Measurements from ENCODE around the gene USP40. TPM values are rescaled to one million over a fixed set of nuclear protein-coding genes. Genes with fewer than 3 reads are reported as not detected.

USP40 gene
- total and polyA plus RNA-seq, 10 of the 15 experiments (the other 5 are each of a cell fraction or from before 2014, with no cell fraction given) = 3.4 to 20.8 (median 15.2) TPM

DNA sequence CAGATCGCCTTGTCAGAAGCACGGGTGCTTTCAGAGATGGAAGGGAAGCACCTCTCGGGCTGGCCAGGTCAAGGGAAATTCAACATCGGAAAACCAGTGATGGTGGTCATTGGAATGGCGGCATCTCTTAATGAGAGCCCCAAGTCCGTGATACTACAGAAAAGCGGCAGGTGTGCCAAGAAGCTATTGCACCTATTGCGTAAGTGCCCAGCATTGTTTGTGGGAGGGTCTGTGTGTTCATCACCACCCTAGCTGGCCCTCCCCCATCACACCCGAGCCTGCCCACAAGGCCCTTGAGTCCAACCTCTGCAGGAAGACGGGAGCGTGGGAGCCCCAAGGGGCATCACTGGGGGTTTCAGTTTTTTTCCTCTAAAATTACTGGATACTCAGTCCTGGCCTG lies 111.6 kb downstream of the USP40 start:
- H3K36me3 ChIP-seq (ENCODE audit: control insufficient read depth in 2 of 2, insufficient read depth in 2 of 2, low read length in 1 of 2) = peaks cover 24 to 32% of the 10 kb centered on the region in 2 experiments
- FAIRE-seq (no peak), ATAC-seq (no peak), DNase-seq (ENCODE audit: low read depth, low spot score) (no peak)
- CTCF ChIA-PET = no interaction called here
- no peak overlapping the region for H3K4me2 ChIP-seq (ENCODE audit: control insufficient read depth, insufficient read depth)
- H3K79me2 ChIP-seq (ENCODE audit: control insufficient read depth, insufficient read depth, low read length) = no peaks in the 10 kb centered on the region
- H3K9ac ChIP-seq (ENCODE audit: control insufficient read depth, insufficient read depth, low read length) = no peak overlapping the region
- H3K9me3 ChIP-seq (replicated peaks; ENCODE audit: control insufficient read depth, insufficient read depth, low read length) = no peaks in the 10 kb centered on the region
- H3K27ac ChIP-seq (ENCODE audit: control insufficient read depth, insufficient read depth) = no peak overlapping the region
- H3K27me3 ChIP-seq (replicated peaks in 1 of 2; ENCODE audit: control insufficient read depth in 2 of 2, insufficient read depth in 2 of 2, low read length in 1 of 2) = no peaks in the 10 kb centered on the region
- BruUV-seq (replicated peaks) = no TSS peak
- POLR2A ChIA-PET = no interaction called here
- TF ChIP-seq PAX5 (IDR thresholded peaks at IDR 0.05; ENCODE audit: borderline replicate concordance, low read depth, low read length) = no peak
- TF ChIP-seq RELA (IDR thresholded peaks at IDR 0.05; ENCODE audit: borderline replicate concordance, partially characterized antibody) = no peak
- TF ChIP-seq HDAC6 (IDR thresholded peaks at IDR 0.05; ENCODE audit: unreplicated experiment) = no peak
- no peak for TF ChIP-seq YY1 (IDR thresholded peaks at IDR 0.05; ENCODE audit: low read depth, low read length)
- TF ChIP-seq RFX5 (IDR thresholded peaks at IDR 0.05; ENCODE audit: low read depth, low read length) = no peak
- TF ChIP-seq NFXL1 (IDR thresholded peaks at IDR 0.05; ENCODE audit: borderline replicate concordance) = no peak
- TF ChIP-seq, protein P1, sequence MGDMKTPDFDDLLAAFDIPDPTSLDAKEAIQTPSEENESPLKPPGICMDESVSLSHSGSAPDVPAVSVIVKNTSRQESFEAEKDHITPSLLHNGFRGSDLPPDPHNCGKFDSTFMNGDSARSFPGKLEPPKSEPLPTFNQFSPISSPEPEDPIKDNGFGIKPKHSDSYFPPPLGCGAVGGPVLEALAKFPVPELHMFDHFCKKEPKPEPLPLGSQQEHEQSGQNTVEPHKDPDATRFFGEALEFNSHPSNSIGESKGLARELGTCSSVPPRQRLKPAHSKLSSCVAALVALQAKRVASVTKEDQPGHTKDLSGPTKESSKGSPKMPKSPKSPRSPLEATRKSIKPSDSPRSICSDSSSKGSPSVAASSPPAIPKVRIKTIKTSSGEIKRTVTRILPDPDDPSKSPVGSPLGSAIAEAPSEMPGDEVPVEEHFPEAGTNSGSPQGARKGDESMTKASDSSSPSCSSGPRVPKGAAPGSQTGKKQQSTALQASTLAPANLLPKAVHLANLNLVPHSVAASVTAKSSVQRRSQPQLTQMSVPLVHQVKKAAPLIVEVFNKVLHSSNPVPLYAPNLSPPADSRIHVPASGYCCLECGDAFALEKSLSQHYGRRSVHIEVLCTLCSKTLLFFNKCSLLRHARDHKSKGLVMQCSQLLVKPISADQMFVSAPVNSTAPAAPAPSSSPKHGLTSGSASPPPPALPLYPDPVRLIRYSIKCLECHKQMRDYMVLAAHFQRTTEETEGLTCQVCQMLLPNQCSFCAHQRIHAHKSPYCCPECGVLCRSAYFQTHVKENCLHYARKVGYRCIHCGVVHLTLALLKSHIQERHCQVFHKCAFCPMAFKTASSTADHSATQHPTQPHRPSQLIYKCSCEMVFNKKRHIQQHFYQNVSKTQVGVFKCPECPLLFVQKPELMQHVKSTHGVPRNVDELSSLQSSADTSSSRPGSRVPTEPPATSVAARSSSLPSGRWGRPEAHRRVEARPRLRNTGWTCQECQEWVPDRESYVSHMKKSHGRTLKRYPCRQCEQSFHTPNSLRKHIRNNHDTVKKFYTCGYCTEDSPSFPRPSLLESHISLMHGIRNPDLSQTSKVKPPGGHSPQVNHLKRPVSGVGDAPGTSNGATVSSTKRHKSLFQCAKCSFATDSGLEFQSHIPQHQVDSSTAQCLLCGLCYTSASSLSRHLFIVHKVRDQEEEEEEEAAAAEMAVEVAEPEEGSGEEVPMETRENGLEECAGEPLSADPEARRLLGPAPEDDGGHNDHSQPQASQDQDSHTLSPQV (IDR thresholded peaks at IDR 0.05) = no peak
- TF ChIP-seq JUNB (IDR thresholded peaks at IDR 0.05) = no peak
- no peak for TF ChIP-seq CREM (IDR thresholded peaks at IDR 0.05; ENCODE audit: low read depth)
- no peak for TF ChIP-seq KLF5 (IDR thresholded peaks at IDR 0.05; ENCODE audit: partially characterized antibody)
- TF ChIP-seq TCF12 (IDR thresholded peaks at IDR 0.05; ENCODE audit: low read depth, low read length) = no peak
- no peak for TF ChIP-seq MEF2B (IDR thresholded peaks at IDR 0.05; ENCODE audit: partially characterized antibody, poor library complexity, severe bottlenecking)
- no peak for TF ChIP-seq HSF1 (IDR thresholded peaks at IDR 0.05; ENCODE audit: low read depth, low read length)
- SMC1A ChIA-PET (ENCODE audit: uncharacterized antibody, unreplicated experiment) = no interaction called here
- H2AFZ ChIP-seq (ENCODE audit: control insufficient read depth, low read depth, low read length) = no peak overlapping the region
- H3K4me3 ChIP-seq = no peak overlapping the region
- in situ Hi-C loops (cut with MboI) (no loop called here), intact Hi-C loops (cut with micrococcal nuclease; ENCODE audit: unreplicated experiment) (no loop called here)
- H4K20me1 ChIP-seq (ENCODE audit: control insufficient read depth, insufficient read depth) = no peaks in the 10 kb centered on the region
- WGBS (ENCODE audit: insufficient coverage, insufficient replicate concordance, low lambda C conversion rate, missing lambda C conversion rate) = 100% methylated on average over 11 of the region's 11 CpGs
- H3K4me1 ChIP-seq (ENCODE audit: control insufficient read depth, insufficient read depth, low read length) = no peaks in the 10 kb centered on the region
- RAD21 ChIA-PET (ENCODE audit: unreplicated experiment) = no interaction called here

All from GM12878 (cell line).